HG03558 (cell line): ENCODE measurements around the gene URB2.
"Not testable (repeated sequence)": the region's sequence is repeated elsewhere in the genome, so short reads cannot be mapped to it uniquely, and the experiment has no call there.

Experiments used
- ATAC-seq: cut with Tn5 transposase; IDR thresholded peaks from one replicate; pipeline ENCODE4 v1.9.1; 2021; ENCODE audit warnings: moderate number of reproducible peaks; ENCODE audit not compliant: unreplicated experiment; ENCODE audit errors: extremely low read depth

Gene URB2

GRCh38 chr1:229608590-229608989 is 17.5 kb upstream of the URB2 start:
- no peak for ATAC-seq

- ATAC-seq = no peak
Observed at GRCh38 chr1:229613938-229614337, 12.1 kb upstream of the URB2 start.

DNA sequence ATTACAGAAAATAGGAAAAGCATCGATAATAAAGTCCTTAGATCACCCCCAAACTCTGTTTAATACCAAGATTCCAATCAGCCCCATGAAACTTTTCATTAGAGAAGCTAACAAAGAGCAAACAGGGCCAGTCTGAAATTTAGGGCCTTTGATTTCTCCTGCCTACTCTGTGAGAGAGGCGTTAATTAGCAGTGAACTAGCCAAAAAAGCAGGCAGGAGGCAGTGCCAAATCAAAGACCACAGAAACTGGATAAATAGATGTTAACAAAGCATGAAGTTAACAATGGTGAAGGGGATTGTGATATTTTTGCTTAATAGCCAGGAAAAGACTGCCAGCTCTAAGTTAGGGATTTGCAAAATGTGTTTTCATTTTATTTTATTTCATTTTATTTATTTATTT is 11.3 kb upstream of the URB2 start:
- ATAC-seq = no peak

- ATAC-seq = no peak
Observed at GRCh38 chr1:229617351-229618100, 8.5 kb upstream of the URB2 start.

GRCh38 chr1:229619002-229619401 is 7.0 kb upstream of the URB2 start:
- ATAC-seq = no peak

- ATAC-seq = no peak
Observed at GRCh38 chr1:229619614-229620013, 6.4 kb upstream of the URB2 start.

- ATAC-seq = no peak
Observed at GRCh38 chr1:229620876-229621275, 5.2 kb upstream of the URB2 start.

- no peak for ATAC-seq
Observed at GRCh38 chr1:229621663-229622062, 4.4 kb upstream of the URB2 start.

- ATAC-seq = not testable (repeated sequence)
Observed at GRCh38 chr1:229622641-229623120, 3.4 kb upstream of the URB2 start.

GRCh38 chr1:229623225-229623624 is 2.8 kb upstream of the URB2 start:
- no peak for ATAC-seq

DNA sequence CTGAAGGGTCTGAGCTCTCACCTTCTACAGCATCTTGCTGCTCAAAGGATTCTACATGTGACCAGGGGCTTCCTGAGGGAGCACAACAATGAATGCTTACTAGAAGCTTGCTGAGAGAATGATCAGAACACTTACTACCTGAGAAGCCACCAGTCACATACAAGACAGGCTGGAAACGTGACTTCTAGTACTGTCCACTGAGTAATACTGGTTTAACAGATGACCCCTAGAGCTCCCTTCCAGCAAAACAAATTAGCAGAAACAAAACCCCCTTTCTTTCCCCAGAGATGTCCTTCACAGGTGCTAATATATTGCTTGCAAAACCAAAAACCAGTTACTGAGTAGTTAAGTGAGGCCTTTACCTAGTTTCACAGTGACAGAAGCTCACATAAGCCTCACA is 2.2 kb upstream of the URB2 start:
- no peak for ATAC-seq

GRCh38 chr1:229624521-229625070 is 1.5 kb upstream of the URB2 start:
- no peak for ATAC-seq

DNA sequence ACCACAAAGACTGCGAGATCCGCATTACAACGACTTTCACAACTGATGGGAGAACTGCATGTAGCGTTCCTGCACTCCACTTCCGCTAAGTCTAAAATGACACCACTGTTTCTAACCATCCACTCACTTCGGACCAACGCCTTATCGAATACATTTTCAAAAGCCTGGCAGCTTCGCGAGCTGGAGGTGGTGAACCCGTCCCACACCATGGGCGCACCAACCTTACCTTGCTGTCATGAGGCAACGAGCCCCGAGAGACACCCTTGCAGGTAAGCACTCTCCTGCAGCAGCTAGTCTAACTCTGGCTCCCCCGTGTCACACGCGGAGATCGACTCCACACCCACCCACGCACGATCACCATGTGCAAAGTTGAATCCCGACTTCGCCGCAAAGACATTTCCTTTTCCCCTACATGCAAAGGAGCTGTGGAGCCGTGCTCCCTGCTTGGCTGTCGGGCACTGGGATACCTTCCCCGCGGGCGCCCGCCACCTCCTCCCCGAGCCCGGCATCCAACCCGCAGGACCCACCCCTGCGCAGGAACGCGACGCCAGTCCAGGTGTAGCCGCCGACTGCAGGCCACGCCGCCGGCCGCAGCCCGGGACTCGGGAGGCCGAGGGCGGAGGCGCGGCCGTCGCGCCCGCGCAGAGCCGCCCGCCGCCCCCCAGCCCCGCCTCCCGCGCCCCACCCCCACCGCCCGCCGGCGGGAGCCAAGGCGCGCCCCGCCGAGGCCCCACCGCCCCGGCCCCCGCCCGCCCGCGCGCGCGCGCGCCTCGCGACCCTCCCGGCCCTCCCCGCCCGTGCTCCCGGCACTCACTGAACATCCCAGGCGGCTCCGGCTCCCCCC is 754 bp upstream of the URB2 start:
- peak; percentile 8 for ATAC-seq

- ATAC-seq = no peak
Observed at GRCh38 chr1:229627003-229627402, 956 bp downstream of the URB2 start.

- no peak for ATAC-seq
Observed at GRCh38 chr1:229629261-229629660, 3.2 kb downstream of the URB2 start.

- no peak for ATAC-seq
Observed at GRCh38 chr1:229631148-229631547, 5.1 kb downstream of the URB2 start.

- ATAC-seq = no peak
Observed at GRCh38 chr1:229631966-229632365, 5.9 kb downstream of the URB2 start.

DNA sequence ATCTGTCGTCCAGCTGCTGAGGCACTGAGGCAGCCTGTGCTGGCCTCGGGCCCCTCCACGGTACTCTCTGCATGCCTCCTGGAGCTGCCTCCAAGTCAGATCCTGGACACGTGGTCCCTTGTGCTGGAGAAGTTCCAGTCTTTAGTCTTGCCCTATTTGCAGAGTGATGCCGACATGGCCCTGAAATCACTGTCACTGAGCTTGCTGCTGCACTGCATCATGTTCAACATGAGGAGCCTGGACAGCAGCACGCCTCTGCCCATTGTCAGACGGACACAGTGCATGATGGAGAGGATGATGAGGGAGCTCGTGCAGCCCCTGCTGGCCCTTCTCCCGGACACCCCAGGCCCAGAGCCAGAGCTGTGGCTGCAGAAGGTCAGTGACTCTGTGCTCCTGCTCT is 10.0 kb downstream of the URB2 start:
- no peak for ATAC-seq

DNA sequence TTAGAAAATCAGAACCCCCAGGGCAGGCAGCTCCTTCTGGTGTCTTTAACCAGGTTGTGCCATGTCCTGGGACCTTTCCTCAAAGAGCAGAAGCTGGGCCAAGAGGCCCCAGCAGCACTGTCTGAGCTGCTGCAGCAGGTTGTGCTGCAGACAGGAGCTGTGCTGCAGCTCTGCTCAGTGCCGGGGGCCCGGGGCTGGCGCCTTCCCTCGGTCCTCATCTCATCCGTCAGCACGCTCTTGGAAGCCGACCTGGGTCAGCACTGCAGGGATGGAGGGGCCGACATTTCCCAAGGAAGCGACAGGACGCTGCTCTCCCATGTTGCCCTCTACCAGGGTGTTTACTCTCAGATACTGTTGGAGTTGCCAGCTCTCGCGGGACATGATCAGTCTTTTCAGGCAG is 11.7 kb downstream of the URB2 start:
- no peak for ATAC-seq

DNA sequence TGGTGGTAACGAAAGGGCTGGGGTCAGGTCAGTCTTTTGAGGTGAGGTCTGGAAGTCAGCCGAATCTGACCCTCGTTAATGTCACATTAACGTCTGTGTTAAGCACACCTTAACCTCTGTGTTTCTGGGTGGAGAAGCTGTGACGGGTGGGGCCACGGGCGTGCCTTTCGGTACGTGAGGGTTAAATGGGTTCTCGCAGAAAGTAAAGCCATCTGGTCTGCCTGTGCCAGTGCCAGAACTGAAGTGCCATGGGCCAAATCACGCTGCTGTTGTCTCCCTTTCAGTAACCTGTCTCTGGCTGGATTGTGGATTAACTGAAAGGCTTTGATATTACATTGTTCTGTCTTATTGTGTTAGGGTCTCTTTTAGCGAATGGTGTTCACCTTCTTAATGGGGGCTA is 14.4 kb downstream of the URB2 start:
- no peak for ATAC-seq

DNA sequence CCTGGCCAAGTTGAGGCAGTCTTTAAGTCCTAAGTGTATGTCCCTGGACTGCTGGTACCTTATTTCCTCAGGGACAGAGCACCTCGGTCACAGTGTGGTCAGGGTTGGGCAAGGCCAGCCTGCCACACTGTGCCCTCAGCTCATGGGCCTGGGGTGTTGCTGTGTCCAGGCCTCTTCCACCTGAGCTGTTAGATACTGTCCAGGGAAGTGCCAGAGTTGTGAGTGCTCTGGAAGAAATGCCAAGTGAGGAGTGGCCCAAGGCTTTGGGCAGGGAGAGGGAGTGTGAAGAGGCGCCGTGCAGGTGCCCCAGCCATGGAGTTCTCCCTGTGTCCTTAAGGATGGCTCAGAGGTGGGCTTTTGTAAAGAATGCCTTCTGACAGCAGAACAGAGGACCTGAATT is 15.3 kb downstream of the URB2 start:
- ATAC-seq = no peak
